AG04450 (cell line): ENCODE measurements around the gene PPM1L. TPM values are rescaled to one million over a fixed set of nuclear protein-coding genes. Genes with fewer than 3 reads are reported as not detected.

Experiments
- CTCF ChIA-PET: fragments of 300-600, 350-600 bp; formaldehyde crosslinking; extraction: SDS; loops from one replicate; lab custom pipeline; 2022; ENCODE audit warnings: antibody characterized with exemption, inconsistent platforms; lab: Charles Lee
- POLR2A ChIA-PET: fragments of 350-600 bp; formaldehyde crosslinking; extraction: SDS; loops from one replicate; lab custom pipeline; 2021; ENCODE audit warnings: antibody characterized with exemption, inconsistent platforms; lab: Yijun Ruan, JAX
- DNase-seq: peaks from one replicate; pipeline ENCODE4 v3.0.0-alpha.2; 2011; ENCODE audit warnings: low read depth, low spot score
- H3K27ac ChIP-seq: one replicate; pipeline ENCODE4 v1.5.1; 2012; ENCODE audit warnings: low read depth, low read length, control low read depth
- H3K27me3 ChIP-seq: one replicate; pipeline ENCODE4 v1.6.0; 2012; ENCODE audit warnings: low read length; ENCODE audit not compliant: control insufficient read depth, insufficient read depth
- H3K4me3 ChIP-seq: 2 replicates; pipeline ENCODE4 v1.5.1; 2011; ENCODE audit warnings: mild to moderate bottlenecking, low read depth, low read length, control low read depth
- H3K9me3 ChIP-seq: 2 replicates; pipeline ENCODE4 v1.5.1; 2012; ENCODE audit warnings: low read length; ENCODE audit not compliant: control insufficient read depth, insufficient read depth
- CTCF ChIP-seq: IDR thresholded peaks from 2 replicates; pipeline ENCODE4 v1.5.1; 2011; ENCODE audit warnings: low read depth, low read length, control low read depth, inconsistent platforms
- polyA plus RNA-seq: library from polyadenylated mRNA; depleted of rRNA; stranded (reverse); fragments of >200 nt; gene quantifications from 2 replicates; pipeline ENCODE4 v1.2.3, GENCODE V29; 2011

The PPM1L gene
- polyA plus RNA-seq, 1 experiment: 0.33 TPM

DNA sequence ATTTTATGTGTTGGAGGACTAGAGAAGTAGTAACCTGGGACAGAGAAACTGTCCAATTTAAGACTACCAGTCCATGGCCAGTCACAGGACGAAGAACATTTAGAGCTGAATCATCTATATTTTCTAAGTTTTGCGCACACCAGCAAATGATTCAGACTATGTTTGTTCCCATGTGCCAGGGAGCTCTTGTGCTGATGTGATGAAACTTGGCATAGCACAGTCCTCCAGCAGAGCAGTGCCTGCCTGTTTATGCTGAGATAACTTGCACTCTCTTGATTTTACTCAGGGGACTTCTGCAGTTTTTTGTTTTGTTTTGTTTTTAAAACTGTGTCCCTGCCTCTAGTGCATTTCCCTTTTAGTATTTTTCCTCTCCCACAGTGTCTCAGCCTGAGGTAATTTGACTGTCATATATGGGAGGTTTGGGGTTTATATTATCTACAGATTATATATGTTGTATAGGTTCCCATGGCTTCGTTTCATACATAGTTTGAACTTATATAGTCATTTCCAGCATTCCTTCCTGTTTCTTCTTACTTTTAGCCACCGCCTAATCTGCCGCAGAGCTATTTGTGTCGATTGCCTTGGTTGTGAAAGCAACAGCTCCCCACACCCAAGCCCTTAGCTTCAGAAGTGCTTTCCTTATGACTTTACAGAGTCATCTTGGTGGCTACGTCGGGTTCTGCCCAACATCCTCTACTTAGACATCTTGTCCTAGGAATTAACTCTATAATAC, 45.5 kb downstream of the PPM1L start:
- Histone ChIP-seq H3K4me3 (no peak overlapping the region), H3K27ac (no peak overlapping the region), H3K27me3 (no peaks in the 10 kb centered on the region), H3K9me3 (no peaks in the 10 kb centered on the region)
- CTCF ChIA-PET: interaction anchor here (0.6 kb wide), 1 partner anchor 74 kb away, joined by 3 read pairs; no protein-coding TSS in a partner anchor
- POLR2A ChIA-PET: no interaction called here
- DNase-seq: no peak
- TF ChIP-seq CTCF: no peak

- H3K4me3 ChIP-seq: no peak overlapping the region
- H3K9me3 ChIP-seq: no peaks in the 10 kb centered on the region
- CTCF ChIA-PET: no interaction called here
- H3K27me3 ChIP-seq: no peaks in the 10 kb centered on the region
- H3K27ac ChIP-seq: no peak overlapping the region
- POLR2A ChIA-PET: no interaction called here
- TF ChIP-seq CTCF: no peak
- no peak for DNase-seq
Observed at GRCh38 chr3:160804762-160805161, 48.7 kb downstream of the PPM1L start.

DNA sequence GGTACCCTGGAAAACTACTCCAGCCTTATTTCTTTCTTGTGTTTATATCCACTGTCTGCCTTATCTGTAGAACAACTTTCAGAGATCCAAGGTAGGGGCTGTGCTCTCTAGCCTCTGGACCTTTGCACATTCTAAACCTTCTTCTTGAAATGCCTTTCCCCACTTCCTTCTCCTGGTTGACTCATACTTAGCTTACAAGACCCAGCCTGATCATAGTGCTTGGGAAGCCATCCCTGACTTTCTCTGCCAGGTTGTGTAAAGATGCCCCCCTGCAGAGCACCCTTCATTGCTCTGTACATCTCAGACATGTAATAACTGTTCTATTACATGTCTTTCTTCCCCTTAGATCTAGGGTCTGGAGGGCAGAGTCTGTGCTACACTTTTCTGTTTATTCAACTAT, 50.1 kb downstream of the PPM1L start:
- ChIA-PET CTCF (no interaction called here), POLR2A (interaction anchor here (0.6 kb wide), 1 partner anchor 51 kb away, joined by 3 read pairs; no protein-coding TSS in a partner anchor)
- no peaks in the 10 kb centered on the region for H3K9me3 ChIP-seq
- H3K27ac ChIP-seq: no peak overlapping the region
- no peak for TF ChIP-seq CTCF
- no peak overlapping the region for H3K4me3 ChIP-seq
- no peaks in the 10 kb centered on the region for H3K27me3 ChIP-seq
- DNase-seq: no peak

- no peak overlapping the region for H3K4me3 ChIP-seq
- H3K27ac ChIP-seq: no peak overlapping the region
- CTCF ChIA-PET: no interaction called here
- no peak for TF ChIP-seq CTCF
- POLR2A ChIA-PET: interaction anchor here (0.6 kb wide), 1 partner anchor 51 kb away, joined by 3 read pairs; no protein-coding TSS in a partner anchor
- DNase-seq: no peak
- H3K27me3 ChIP-seq: no peaks in the 10 kb centered on the region
- H3K9me3 ChIP-seq: no peaks in the 10 kb centered on the region
Observed at GRCh38 chr3:160806686-160807085, 50.7 kb downstream of the PPM1L start.

- no peak for DNase-seq
- ChIA-PET POLR2A (no interaction called here), CTCF (no interaction called here)
- H3K27me3 ChIP-seq: no peaks in the 10 kb centered on the region
- no peaks in the 10 kb centered on the region for H3K9me3 ChIP-seq
- no peak overlapping the region for H3K4me3 ChIP-seq
- no peak for TF ChIP-seq CTCF
- H3K27ac ChIP-seq: no peak overlapping the region
Observed at GRCh38 chr3:160808838-160809237, 52.8 kb downstream of the PPM1L start.
